Calu3 (cell line): ENCODE data around the gene ADAM15. TPM values are rescaled to one million over a fixed set of nuclear protein-coding genes. Genes with fewer than 3 reads are reported as not detected.

Experiments
- BruUV-seq: library from RNA; stranded (reverse); fragments of 400-500 nt; replicated peaks from 2 replicates; lab custom pipeline; 2021; lab: Mats Ljungman, UMichigan
- CTCF ChIA-PET: fragments of 300-600 bp; sonication (Branson Sonifier 250); formaldehyde crosslinking; loops from one replicate; lab custom pipeline; 2022; ENCODE audit warnings: antibody characterized with exemption; lab: Charles Lee
- DNase-seq: peaks from one replicate; pipeline ENCODE4 v3.0.0; 2022
- H3K27ac Mint-ChIP-seq: one replicate; pipeline ENCODE4 v1.8.0; 2022; ENCODE audit warnings: mixed read lengths; ENCODE audit not compliant: unreplicated experiment
- H3K27me3 Mint-ChIP-seq: one replicate; pipeline ENCODE4 v1.8.0; 2022; ENCODE audit warnings: mixed read lengths; ENCODE audit not compliant: unreplicated experiment
- H3K36me3 Mint-ChIP-seq: one replicate; pipeline ENCODE4 v1.8.0; 2022; ENCODE audit warnings: mild to moderate bottlenecking, moderate library complexity, mixed read lengths; ENCODE audit not compliant: insufficient read depth, unreplicated experiment
- H3K4me1 Mint-ChIP-seq: one replicate; pipeline ENCODE4 v1.8.0; 2022; ENCODE audit warnings: mild to moderate bottlenecking, low read depth, mixed read lengths; ENCODE audit not compliant: unreplicated experiment
- H3K4me3 Mint-ChIP-seq: one replicate; pipeline ENCODE4 v1.8.0; 2022; ENCODE audit warnings: mild to moderate bottlenecking, low read depth, moderate library complexity, mixed read lengths; ENCODE audit not compliant: unreplicated experiment
- H3K9me3 Mint-ChIP-seq: one replicate; pipeline ENCODE4 v1.8.0; 2022; ENCODE audit warnings: low read depth, mixed read lengths; ENCODE audit not compliant: unreplicated experiment
- CTCF ChIP-seq: fragments of 200-600 bp; IDR thresholded peaks from one replicate; pipeline ENCODE4 v1.8.0; 2022; ENCODE audit warnings: antibody characterized with exemption; ENCODE audit not compliant: unreplicated experiment
- intact Hi-C: fragments of 100-400 bp; cut with micrococcal nuclease; formaldehyde crosslinking; loops from one replicate; pipeline ENCODE4 v1.10.0; 2022; ENCODE audit not compliant: unreplicated experiment
- total RNA-seq: library from RNA; stranded (reverse); gene quantifications from 2 replicates; pipeline ENCODE4 v1.2.3, GENCODE V29; 2022

ADAM15 gene
- total RNA-seq, 1 experiment from 2014 or later, result 99.1 TPM

DNA sequence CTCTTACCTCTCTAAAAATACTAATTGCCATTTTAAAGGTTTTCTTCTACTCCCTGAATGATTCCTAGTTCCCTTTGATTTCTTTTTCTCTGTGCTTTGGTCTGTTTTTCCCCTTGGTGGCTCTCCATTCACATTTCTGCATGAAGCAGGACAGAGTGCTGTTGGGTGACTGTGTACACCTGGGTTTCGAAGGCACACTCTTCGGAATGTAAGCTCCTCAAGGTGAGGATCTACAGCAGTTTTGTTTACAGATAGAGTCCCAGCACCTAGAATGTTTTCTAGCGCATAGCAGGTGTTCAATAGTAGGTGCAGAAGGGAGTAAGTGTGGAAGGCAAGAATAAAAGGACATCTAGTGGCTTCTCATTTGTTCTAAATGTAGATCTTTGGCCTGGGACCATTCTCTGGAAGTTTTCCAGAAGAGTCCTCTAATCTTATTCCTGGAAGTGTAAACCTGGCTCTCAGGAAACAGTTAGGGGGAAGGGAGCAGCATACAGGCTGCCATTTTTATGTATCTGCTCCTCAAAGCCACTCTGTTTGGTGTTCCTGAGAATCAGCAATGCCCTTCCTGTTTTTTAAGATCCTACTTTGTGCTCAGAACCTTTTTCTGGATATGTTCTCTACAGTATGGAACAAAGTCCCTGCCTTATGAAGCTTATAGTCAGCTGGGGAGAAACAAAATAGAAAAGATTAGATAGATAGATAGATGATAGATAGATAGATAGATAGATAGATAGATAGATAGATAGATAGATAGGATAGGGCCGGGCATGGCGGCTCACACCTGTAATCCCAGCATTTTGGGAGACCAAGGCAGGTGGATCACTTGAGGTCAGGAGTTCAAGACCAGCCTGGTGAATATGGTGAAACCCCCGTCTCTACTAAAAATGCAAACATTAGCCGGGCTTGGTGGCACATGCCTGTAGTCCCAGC, 53.8 kb downstream of the ADAM15 start:
- Mint-ChIP-seq H3K27ac (no peak overlapping the region), H3K36me3 (no peaks in the 10 kb centered on the region), H3K9me3 (no peaks in the 10 kb centered on the region), H3K27me3 (peaks cover 23% of the 10 kb centered on the region), H3K4me1 (no peaks in the 10 kb centered on the region), H3K4me3 (no peak overlapping the region)
- no peak for DNase-seq
- BruUV-seq, result no TSS peak
- CTCF ChIA-PET, result no interaction called here
- TF ChIP-seq CTCF, result no peak
- intact Hi-C loops, result no loop called here

GRCh38 chr1:155105604-155106011, 54.5 kb downstream of the ADAM15 start:
- CTCF ChIA-PET, result no interaction called here
- no peak for TF ChIP-seq CTCF
- H3K4me3 Mint-ChIP-seq, result no peak overlapping the region
- peaks cover 23% of the 10 kb centered on the region for H3K27me3 Mint-ChIP-seq
- no peaks in the 10 kb centered on the region for H3K36me3 Mint-ChIP-seq
- intact Hi-C loops, result no loop called here
- BruUV-seq, result no TSS peak
- H3K9me3 Mint-ChIP-seq, result no peaks in the 10 kb centered on the region
- no peak for DNase-seq
- no peaks in the 10 kb centered on the region for H3K4me1 Mint-ChIP-seq
- H3K27ac Mint-ChIP-seq, result no peak overlapping the region

GRCh38 chr1:155106862-155107261, 55.7 kb downstream of the ADAM15 start:
- CTCF ChIA-PET, result interaction anchor here (1.1 kb wide), 1 partner anchor 22 kb away, joined by 3 read pairs; no protein-coding TSS in a partner anchor
- H3K4me1 Mint-ChIP-seq, result no peaks in the 10 kb centered on the region
- BruUV-seq, result no TSS peak
- no peaks in the 10 kb centered on the region for H3K36me3 Mint-ChIP-seq
- DNase-seq, result no peak
- no peaks in the 10 kb centered on the region for H3K9me3 Mint-ChIP-seq
- no peak overlapping the region for H3K4me3 Mint-ChIP-seq
- H3K27ac Mint-ChIP-seq, result no peak overlapping the region
- intact Hi-C loops, result no loop called here
- no peak for TF ChIP-seq CTCF
- H3K27me3 Mint-ChIP-seq, result peaks cover 23% of the 10 kb centered on the region

- no peaks in the 10 kb centered on the region for H3K9me3 Mint-ChIP-seq
- no peaks in the 10 kb centered on the region for H3K4me1 Mint-ChIP-seq
- H3K27ac Mint-ChIP-seq, result no peak overlapping the region
- BruUV-seq, result no TSS peak
- H3K27me3 Mint-ChIP-seq, result peaks cover 23% of the 10 kb centered on the region
- DNase-seq, result no peak
- no peak overlapping the region for H3K4me3 Mint-ChIP-seq
- CTCF ChIA-PET, result interaction anchor here (0.6 to 1.1 kb wide), 4 partner anchors 23 to 406 kb away, joined by 3 to 6 read pairs (median 4); partner anchors contain the start of gene KRTCAP2
- no peaks in the 10 kb centered on the region for H3K36me3 Mint-ChIP-seq
- intact Hi-C loops, result no loop called here
- no peak for TF ChIP-seq CTCF
These were observed 56.5 kb downstream of the ADAM15 start for GRCh38 chr1:155107309-155108264.
